SJCRH30 (cell line): Measurements from ENCODE around the gene ZNF592. TPM values are rescaled to one million over a fixed set of nuclear protein-coding genes. Genes with fewer than 3 reads are reported as not detected.

Experiments
- DNase-seq, 2 experiments: peaks; one replicate each; pipeline ENCODE4 v3.0.0-alpha.2; 2015 to 2020
- H3K27ac ChIP-seq: fragments of 250-450 bp; sonication (Bioruptor Pico); 2 replicates; pipeline ENCODE4 v1.5.1; 2020; ENCODE audit warnings: mild to moderate bottlenecking, moderate library complexity
- H3K27me3 ChIP-seq: fragments of 250-450 bp; sonication (Bioruptor Pico); 2 replicates; pipeline ENCODE4 v1.5.1; 2020; ENCODE audit warnings: mild to moderate bottlenecking, moderate library complexity
- H3K36me3 ChIP-seq: fragments of 250-450 bp; sonication (Bioruptor Pico); 2 replicates; pipeline ENCODE4 v1.5.1; 2020; ENCODE audit warnings: mild to moderate bottlenecking, moderate library complexity
- H3K4me1 ChIP-seq: fragments of 250-450 bp; sonication (Bioruptor Pico); 2 replicates; pipeline ENCODE4 v1.5.1; 2020; ENCODE audit warnings: mild to moderate bottlenecking, moderate library complexity
- H3K4me3 ChIP-seq: fragments of 250-450 bp; sonication (Bioruptor Pico); 2 replicates; pipeline ENCODE4 v1.5.1; 2020; ENCODE audit warnings: mild to moderate bottlenecking, moderate library complexity
- H3K9me3 ChIP-seq: fragments of 250-450 bp; sonication (Bioruptor Pico); replicated peaks from 2 replicates; pipeline ENCODE4 v1.5.1; 2020; ENCODE audit warnings: mild to moderate bottlenecking, moderate library complexity
- total RNA-seq: library from RNA; depleted of rRNA; stranded (reverse); fragments of >200 nt; shearing (Covaris generic); gene quantifications from 2 replicates; pipeline ENCODE4 v1.2.3, GENCODE V29; 2014

Gene ZNF592
- total RNA-seq, 1 experiment from 2014 or later, result 12.6 TPM

GRCh38 chr15:84781495-84781894 is 33.1 kb downstream of the ZNF592 start:
- Histone ChIP-seq H3K4me3 (no peak overlapping the region), H3K27me3 (no peaks in the 10 kb centered on the region), H3K4me1 (no peaks in the 10 kb centered on the region), H3K36me3 (peaks cover 54% of the 10 kb centered on the region), H3K9me3 (no peaks in the 10 kb centered on the region), H3K27ac (no peak overlapping the region)
- DNase-seq, result no peak

GRCh38 chr15:84782346-84782745 is 34.0 kb downstream of the ZNF592 start:
- Histone ChIP-seq H3K27ac (no peak overlapping the region), H3K4me3 (no peak overlapping the region), H3K4me1 (no peaks in the 10 kb centered on the region), H3K36me3 (peaks cover 54% of the 10 kb centered on the region), H3K27me3 (no peaks in the 10 kb centered on the region), H3K9me3 (no peaks in the 10 kb centered on the region)
- DNase-seq, result no peak

DNA sequence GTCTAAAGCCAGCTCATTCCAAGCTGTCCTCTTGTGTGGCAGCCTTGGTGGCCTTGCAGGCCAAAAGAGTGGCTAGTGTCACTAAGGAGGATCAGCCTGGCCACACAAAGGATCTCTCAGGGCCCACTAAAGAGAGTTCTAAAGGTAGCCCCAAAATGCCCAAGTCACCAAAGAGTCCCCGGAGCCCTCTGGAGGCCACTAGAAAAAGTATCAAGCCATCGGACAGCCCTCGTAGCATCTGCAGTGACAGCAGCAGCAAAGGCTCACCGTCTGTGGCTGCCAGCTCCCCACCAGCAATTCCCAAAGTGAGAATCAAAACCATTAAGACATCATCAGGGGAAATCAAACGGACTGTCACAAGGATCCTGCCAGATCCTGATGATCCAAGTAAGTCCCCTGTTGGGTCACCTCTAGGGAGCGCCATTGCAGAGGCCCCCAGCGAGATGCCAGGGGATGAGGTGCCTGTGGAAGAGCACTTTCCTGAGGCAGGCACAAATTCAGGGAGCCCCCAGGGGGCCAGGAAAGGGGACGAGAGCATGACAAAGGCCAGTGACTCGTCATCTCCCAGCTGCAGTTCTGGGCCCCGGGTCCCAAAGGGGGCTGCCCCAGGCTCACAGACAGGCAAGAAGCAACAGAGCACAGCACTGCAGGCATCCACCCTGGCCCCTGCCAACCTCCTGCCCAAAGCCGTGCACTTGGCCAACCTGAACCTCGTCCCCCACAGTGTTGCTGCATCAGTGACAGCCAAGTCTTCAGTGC is 35.3 kb downstream of the ZNF592 start:
- no peak for DNase-seq
- H3K36me3 ChIP-seq, result peaks cover 55% of the 10 kb centered on the region

GRCh38 chr15:84784262-84784661 is 35.9 kb downstream of the ZNF592 start:
- no peak for DNase-seq
- H3K9me3 ChIP-seq, result no peaks in the 10 kb centered on the region
- no peaks in the 10 kb centered on the region for H3K27me3 ChIP-seq
- no peaks in the 10 kb centered on the region for H3K4me1 ChIP-seq
- H3K4me3 ChIP-seq, result no peak overlapping the region
- H3K27ac ChIP-seq, result no peak overlapping the region
- peaks cover 49% of the 10 kb centered on the region for H3K36me3 ChIP-seq

More for the DNA sequence above, 35.3 kb downstream of the ZNF592 start:
- Histone ChIP-seq H3K4me3 (no peak overlapping the region), H3K27ac (no peak overlapping the region), H3K9me3 (no peaks in the 10 kb centered on the region), H3K4me1 (no peaks in the 10 kb centered on the region), H3K27me3 (no peaks in the 10 kb centered on the region)

GRCh38 chr15:84785053-84785452 is 36.7 kb downstream of the ZNF592 start:
- peaks cover 43% of the 10 kb centered on the region for H3K36me3 ChIP-seq
- H3K27me3 ChIP-seq, result no peaks in the 10 kb centered on the region
- no peak for DNase-seq
- H3K9me3 ChIP-seq, result no peaks in the 10 kb centered on the region
- H3K27ac ChIP-seq, result no peak overlapping the region
- H3K4me1 ChIP-seq, result no peaks in the 10 kb centered on the region
- no peak overlapping the region for H3K4me3 ChIP-seq

DNA sequence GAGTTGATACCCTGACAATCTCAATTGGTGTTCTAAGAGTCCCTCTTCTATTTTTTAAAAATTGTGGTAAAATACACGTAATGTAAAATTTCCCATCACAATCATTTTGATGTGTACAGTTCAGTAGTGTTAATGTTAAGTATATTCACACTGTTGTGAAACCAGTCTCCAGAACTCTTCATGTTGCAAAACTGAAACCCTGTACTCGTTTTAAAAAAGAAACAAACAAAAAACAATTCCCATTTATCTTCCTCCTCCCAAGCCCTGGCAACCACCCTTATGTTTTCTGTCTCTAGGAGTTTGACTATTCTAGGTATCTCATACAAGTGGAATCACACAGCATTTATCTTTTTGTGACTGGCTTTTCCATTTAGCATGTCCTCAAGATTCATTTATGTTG is 40.1 kb downstream of the ZNF592 start:
- no peak overlapping the region for H3K4me3 ChIP-seq
- H3K4me1 ChIP-seq, result no peaks in the 10 kb centered on the region
- H3K27ac ChIP-seq, result no peak overlapping the region
- no peaks in the 10 kb centered on the region for H3K27me3 ChIP-seq
- peaks cover 43% of the 10 kb centered on the region for H3K36me3 ChIP-seq
- no peak for DNase-seq
- no peaks in the 10 kb centered on the region for H3K9me3 ChIP-seq

DNA sequence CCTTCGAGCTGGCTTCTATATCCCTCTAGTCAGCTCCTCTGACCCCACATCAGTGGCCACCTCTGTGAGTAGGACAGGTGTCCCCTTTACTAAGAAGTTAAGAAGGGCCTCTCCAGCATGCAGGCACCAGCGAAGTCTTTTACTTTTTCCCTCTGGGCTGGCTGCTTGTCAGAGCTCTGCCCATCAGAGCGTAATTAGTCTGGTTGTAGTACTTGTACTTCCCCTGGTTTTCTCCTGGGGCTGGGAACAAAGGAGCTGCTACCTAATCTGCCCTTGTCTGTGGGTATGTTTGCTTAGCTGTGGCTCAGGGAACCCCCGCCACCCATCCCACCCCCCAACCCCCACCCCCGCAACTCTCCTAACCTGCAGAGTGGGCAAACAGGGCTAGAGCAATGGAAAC is 41.4 kb downstream of the ZNF592 start:
- Histone ChIP-seq H3K4me1 (no peaks in the 10 kb centered on the region), H3K36me3 (peaks cover 36% of the 10 kb centered on the region), H3K27me3 (no peaks in the 10 kb centered on the region), H3K9me3 (no peaks in the 10 kb centered on the region), H3K27ac (no peak overlapping the region), H3K4me3 (no peak overlapping the region)
- no peak for DNase-seq

DNA sequence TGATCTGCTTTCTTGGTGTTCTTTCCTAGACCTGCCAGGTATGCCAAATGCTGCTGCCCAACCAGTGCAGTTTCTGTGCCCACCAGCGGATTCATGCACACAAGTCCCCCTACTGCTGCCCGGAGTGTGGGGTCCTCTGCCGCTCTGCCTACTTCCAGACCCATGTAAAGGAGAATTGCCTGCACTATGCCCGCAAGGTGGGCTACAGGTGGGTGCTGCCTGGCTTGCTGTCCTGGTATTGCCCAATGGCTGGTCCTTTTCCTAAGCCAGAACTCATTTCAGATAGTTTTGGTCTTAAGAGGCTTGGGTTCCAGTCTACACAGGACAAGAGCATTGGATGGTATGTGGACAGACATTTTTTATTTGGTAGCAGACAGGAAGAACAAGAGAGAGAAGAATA is 42.3 kb downstream of the ZNF592 start:
- H3K9me3 ChIP-seq, result no peaks in the 10 kb centered on the region
- no peaks in the 10 kb centered on the region for H3K27me3 ChIP-seq
- no peaks in the 10 kb centered on the region for H3K4me1 ChIP-seq
- peaks cover 41% of the 10 kb centered on the region for H3K36me3 ChIP-seq
- H3K27ac ChIP-seq, result no peak overlapping the region
- DNase-seq, result no peak
- H3K4me3 ChIP-seq, result no peak overlapping the region

GRCh38 chr15:84791763-84792162 is 43.4 kb downstream of the ZNF592 start:
- H3K9me3 ChIP-seq, result no peaks in the 10 kb centered on the region
- DNase-seq, result no peak
- H3K4me3 ChIP-seq, result no peak overlapping the region
- no peaks in the 10 kb centered on the region for H3K4me1 ChIP-seq
- no peak overlapping the region for H3K27ac ChIP-seq
- peaks cover 41% of the 10 kb centered on the region for H3K36me3 ChIP-seq
- H3K27me3 ChIP-seq, result no peaks in the 10 kb centered on the region

DNA sequence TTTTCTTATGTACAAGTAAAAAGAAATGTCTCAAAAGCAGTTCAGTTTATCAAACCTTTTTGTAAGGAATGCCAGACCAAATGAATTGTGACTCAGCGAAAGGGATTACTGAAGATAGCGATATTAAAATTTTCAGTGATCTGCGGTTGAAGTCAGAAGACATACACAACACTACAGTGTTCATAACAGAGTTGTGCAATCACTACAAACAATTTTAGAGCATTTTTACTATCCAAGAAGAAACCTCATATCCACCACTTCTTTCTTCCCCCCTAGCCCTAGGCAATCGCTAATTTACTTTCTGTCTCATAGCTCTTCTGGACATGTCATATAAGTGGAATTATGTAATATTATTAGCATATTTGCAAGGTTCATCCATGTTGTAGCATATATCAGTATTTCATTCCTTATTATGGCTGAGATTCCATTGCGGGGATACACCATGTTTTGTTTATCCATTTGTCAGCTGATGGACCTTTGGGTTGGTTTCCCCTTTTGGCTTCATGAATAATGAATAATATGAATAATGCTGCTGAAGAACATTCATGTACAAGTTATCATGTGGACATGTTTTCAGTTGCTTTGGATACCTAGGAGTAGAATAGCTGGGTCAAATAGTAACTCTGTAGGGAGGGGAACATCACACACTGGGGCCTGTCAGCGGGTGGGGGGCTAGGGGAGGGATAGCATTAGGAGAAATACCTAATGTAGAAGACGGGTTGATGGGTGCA is 45.2 kb downstream of the ZNF592 start:
- no peak overlapping the region for H3K4me3 ChIP-seq
- no peaks in the 10 kb centered on the region for H3K4me1 ChIP-seq
- H3K27me3 ChIP-seq, result no peaks in the 10 kb centered on the region
- H3K36me3 ChIP-seq, result peaks cover 37% of the 10 kb centered on the region
- no peak overlapping the region for H3K27ac ChIP-seq
- no peak for DNase-seq
- H3K9me3 ChIP-seq, result no peaks in the 10 kb centered on the region

DNA sequence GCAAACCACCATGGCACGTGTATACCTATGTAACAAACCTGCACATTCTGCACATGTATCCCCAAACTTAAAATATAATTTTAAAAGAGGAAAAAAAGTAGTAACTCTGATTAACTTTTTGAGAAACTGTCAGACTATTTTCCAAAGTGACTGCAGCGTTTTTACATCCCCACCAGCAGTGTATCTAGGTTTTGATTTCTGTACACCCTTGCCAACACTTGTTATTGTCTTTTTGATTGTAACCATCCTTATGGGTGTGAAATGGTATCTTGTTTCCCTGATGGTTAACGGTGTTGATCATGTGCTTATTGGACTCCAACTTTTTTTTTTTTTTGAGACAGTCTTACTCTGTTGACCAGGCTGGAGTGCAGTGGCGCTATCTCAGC is 45.8 kb downstream of the ZNF592 start:
- Histone ChIP-seq H3K36me3 (peaks cover 41% of the 10 kb centered on the region), H3K4me1 (no peaks in the 10 kb centered on the region), H3K4me3 (no peak overlapping the region), H3K27ac (no peak overlapping the region), H3K9me3 (no peaks in the 10 kb centered on the region), H3K27me3 (no peaks in the 10 kb centered on the region)
- DNase-seq, result no peak

- Histone ChIP-seq H3K27me3 (no peaks in the 10 kb centered on the region), H3K9me3 (no peaks in the 10 kb centered on the region), H3K4me3 (no peak overlapping the region), H3K36me3 (peaks cover 46% of the 10 kb centered on the region), H3K27ac (no peak overlapping the region), H3K4me1 (no peaks in the 10 kb centered on the region)
- DNase-seq, result no peak
Measured at GRCh38 chr15:84795186-84795585, 46.8 kb downstream of the ZNF592 start.

GRCh38 chr15:84797212-84797611 is 48.8 kb downstream of the ZNF592 start:
- Histone ChIP-seq H3K4me3 (no peak overlapping the region), H3K36me3 (peaks cover 34% of the 10 kb centered on the region), H3K4me1 (no peaks in the 10 kb centered on the region), H3K27me3 (no peaks in the 10 kb centered on the region), H3K9me3 (no peaks in the 10 kb centered on the region), H3K27ac (no peak overlapping the region)
- no peak for DNase-seq

DNA sequence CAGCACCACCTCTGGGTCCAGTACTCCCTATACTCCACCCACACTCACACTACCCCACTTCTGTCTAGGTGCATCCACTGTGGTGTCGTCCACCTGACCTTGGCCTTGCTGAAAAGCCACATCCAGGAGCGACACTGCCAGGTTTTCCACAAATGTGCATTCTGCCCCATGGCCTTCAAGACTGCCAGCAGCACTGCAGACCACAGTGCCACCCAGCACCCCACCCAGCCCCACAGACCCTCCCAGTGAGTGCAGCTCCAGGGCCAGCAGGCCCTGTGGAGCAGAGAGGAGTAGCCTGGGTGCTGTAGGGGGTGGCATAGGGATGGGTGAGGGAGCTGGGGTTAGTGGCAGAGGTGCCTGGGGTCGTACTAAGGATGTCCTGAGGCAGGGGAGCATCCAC is 49.4 kb downstream of the ZNF592 start:
- Histone ChIP-seq H3K27me3 (no peaks in the 10 kb centered on the region), H3K36me3 (peaks cover 32% of the 10 kb centered on the region), H3K4me3 (no peak overlapping the region), H3K27ac (no peak overlapping the region), H3K9me3 (no peaks in the 10 kb centered on the region), H3K4me1 (no peaks in the 10 kb centered on the region)
- no peak for DNase-seq

- Histone ChIP-seq H3K9me3 (no peaks in the 10 kb centered on the region), H3K4me1 (no peaks in the 10 kb centered on the region), H3K36me3 (peaks cover 26% of the 10 kb centered on the region), H3K27ac (no peak overlapping the region), H3K27me3 (no peaks in the 10 kb centered on the region), H3K4me3 (no peak overlapping the region)
- no peak for DNase-seq
Measured at GRCh38 chr15:84798436-84798946, 50.1 kb downstream of the ZNF592 start.
